ENCODE data around the gene NMD3.

- TF ChIP-seq CTCF (IDR thresholded peaks at IDR 0.05) (no peak), POLR2A (IDR thresholded peaks at IDR 0.05) (no peak)
Observed at GRCh38 chr3:161252143-161252542, 31.0 kb downstream of the NMD3 start.

All from heart left ventricle (tissue), 13 donors.